ENCODE measurements around the gene RPL19. TPM values are rescaled to one million over a fixed set of nuclear protein-coding genes. Genes with fewer than 3 reads are reported as not detected.

Gene RPL19
- total and polyA plus RNA-seq, 2 experiments from 2014 or later = 806 to 1,924 TPM

GRCh38 chr17:39219647-39220154 lies 19.6 kb downstream of the RPL19 start:
- Histone ChIP-seq H3K36me3 (replicated peaks; ENCODE audit: insufficient read depth, low read depth) (no peaks in the 10 kb centered on the region), H4K20me1 (ENCODE audit: insufficient read depth, poor library complexity, severe bottlenecking) (no peaks in the 10 kb centered on the region), H3K9me2 (replicated peaks; ENCODE audit: insufficient read depth) (no peaks in the 10 kb centered on the region), H3K79me2 (no peaks in the 10 kb centered on the region), H3K4me3 (no peak overlapping the region), H3K27ac (no peak overlapping the region), H3K27me3 (peaks cover 67% of the 10 kb centered on the region), H3K4me1 (ENCODE audit: insufficient read depth) (no peaks in the 10 kb centered on the region), H3K9me3 (ENCODE audit: low read depth) (no peaks in the 10 kb centered on the region), H3K4me2 (no peak overlapping the region), H2AFZ (no peak overlapping the region)
- DNase-seq (ENCODE audit: low spot score) = no peak
- no peak for TF ChIP-seq EZH2 (IDR thresholded peaks at IDR 0.05; ENCODE audit: borderline replicate concordance)
- TF ChIP-seq CTCF (IDR thresholded peaks at IDR 0.05; ENCODE audit: poor library complexity) = no peak
- no peak for TF ChIP-seq EZH2phosphoT487 (IDR thresholded peaks at IDR 0.05; ENCODE audit: low read depth, severe bottlenecking, unreplicated experiment)
- 80% methylated on average over 8 of the region's 8 CpGs for WGBS (ENCODE audit: low lambda C conversion rate, missing lambda C conversion rate)

GRCh38 chr17:39221572-39221971 lies 21.5 kb downstream of the RPL19 start:
- no peaks in the 10 kb centered on the region for H3K9me3 ChIP-seq (ENCODE audit: low read depth)
- H3K27me3 ChIP-seq = peaks cover 77% of the 10 kb centered on the region
- no peaks in the 10 kb centered on the region for H3K36me3 ChIP-seq (replicated peaks; ENCODE audit: insufficient read depth, low read depth)
- no peak overlapping the region for H2AFZ ChIP-seq
- H4K20me1 ChIP-seq (ENCODE audit: insufficient read depth, poor library complexity, severe bottlenecking) = no peaks in the 10 kb centered on the region
- H3K4me3 ChIP-seq = no peak overlapping the region
- H3K4me2 ChIP-seq = no peak overlapping the region
- peaks cover 10% of the 10 kb centered on the region for H3K4me1 ChIP-seq (ENCODE audit: insufficient read depth)
- no peaks in the 10 kb centered on the region for H3K79me2 ChIP-seq
- 88% methylated on average over 6 of the region's 6 CpGs for WGBS (ENCODE audit: low lambda C conversion rate, missing lambda C conversion rate)
- no peak for DNase-seq (ENCODE audit: low spot score)
- TF ChIP-seq EZH2phosphoT487 (IDR thresholded peaks at IDR 0.05; ENCODE audit: low read depth, severe bottlenecking, unreplicated experiment) = no peak
- H3K9me2 ChIP-seq (replicated peaks; ENCODE audit: insufficient read depth) = no peaks in the 10 kb centered on the region
- H3K27ac ChIP-seq = no peak overlapping the region

- H3K36me3 ChIP-seq (replicated peaks; ENCODE audit: insufficient read depth, low read depth) = no peaks in the 10 kb centered on the region
- no peak for DNase-seq (ENCODE audit: low spot score)
- no peaks in the 10 kb centered on the region for H3K9me2 ChIP-seq (replicated peaks; ENCODE audit: insufficient read depth)
- TF ChIP-seq EZH2phosphoT487 (IDR thresholded peaks at IDR 0.05; ENCODE audit: low read depth, severe bottlenecking, unreplicated experiment) (no peak), EZH2 (IDR thresholded peaks at IDR 0.05; ENCODE audit: borderline replicate concordance) (no peak), CTCF (IDR thresholded peaks at IDR 0.05; ENCODE audit: poor library complexity) (no peak)
- no peak overlapping the region for H3K4me2 ChIP-seq
- H3K79me2 ChIP-seq = no peaks in the 10 kb centered on the region
- H3K9me3 ChIP-seq (ENCODE audit: low read depth) = no peaks in the 10 kb centered on the region
- no peaks in the 10 kb centered on the region for H4K20me1 ChIP-seq (ENCODE audit: insufficient read depth, poor library complexity, severe bottlenecking)
- no peak overlapping the region for H3K4me3 ChIP-seq
- WGBS (ENCODE audit: low lambda C conversion rate, missing lambda C conversion rate) = 97% methylated on average over 7 of the region's 7 CpGs
- no peak overlapping the region for H3K27ac ChIP-seq
- H3K27me3 ChIP-seq = peaks cover 75% of the 10 kb centered on the region
- H3K4me1 ChIP-seq (ENCODE audit: insufficient read depth) = peaks cover 10% of the 10 kb centered on the region
- no peak overlapping the region for H2AFZ ChIP-seq
These were observed 22.1 kb downstream of the RPL19 start for GRCh38 chr17:39222151-39222550.

- H2AFZ ChIP-seq = no peak overlapping the region
- H3K4me2 ChIP-seq = no peak overlapping the region
- no peaks in the 10 kb centered on the region for H3K36me3 ChIP-seq (replicated peaks; ENCODE audit: insufficient read depth, low read depth)
- H3K79me2 ChIP-seq = no peaks in the 10 kb centered on the region
- peaks cover 69% of the 10 kb centered on the region for H3K27me3 ChIP-seq
- no peak overlapping the region for H3K4me3 ChIP-seq
- TF ChIP-seq EZH2phosphoT487 (IDR thresholded peaks at IDR 0.05; ENCODE audit: low read depth, severe bottlenecking, unreplicated experiment) = no peak
- peaks cover 10% of the 10 kb centered on the region for H3K4me1 ChIP-seq (ENCODE audit: insufficient read depth)
- no peak overlapping the region for H3K27ac ChIP-seq
- 74% methylated on average over 9 of the region's 9 CpGs for WGBS (ENCODE audit: low lambda C conversion rate, missing lambda C conversion rate)
- no peaks in the 10 kb centered on the region for H3K9me2 ChIP-seq (replicated peaks; ENCODE audit: insufficient read depth)
- DNase-seq (ENCODE audit: low spot score) = no peak
- H4K20me1 ChIP-seq (ENCODE audit: insufficient read depth, poor library complexity, severe bottlenecking) = no peaks in the 10 kb centered on the region
- no peaks in the 10 kb centered on the region for H3K9me3 ChIP-seq (ENCODE audit: low read depth)
These were observed 23.1 kb downstream of the RPL19 start for GRCh38 chr17:39222866-39223834.
